Hindlimb muscle (tissue), 1 donor: ENCODE data around the gene CNGA1. TPM values are rescaled to one million over a fixed set of nuclear protein-coding genes. Genes with fewer than 3 reads are reported as not detected.
"Not testable (repeated sequence)": the region's sequence is repeated elsewhere in the genome, so short reads cannot be mapped to it uniquely, and the experiment has no call there.

ENCODE experiments used
- DNase-seq: peaks from one replicate; pipeline ENCODE4 v3.0.0-alpha.2; 2013
- polyA plus RNA-seq: library from polyadenylated mRNA; unstranded; fragments of 120-200 nt; gene quantifications from one replicate; pipeline ENCODE4 v1.2.1, GENCODE V29; 2013; ENCODE audit not compliant: insufficient read length

CNGA1 gene
- polyA plus RNA-seq, 1 donor, result 0.23 TPM

DNA sequence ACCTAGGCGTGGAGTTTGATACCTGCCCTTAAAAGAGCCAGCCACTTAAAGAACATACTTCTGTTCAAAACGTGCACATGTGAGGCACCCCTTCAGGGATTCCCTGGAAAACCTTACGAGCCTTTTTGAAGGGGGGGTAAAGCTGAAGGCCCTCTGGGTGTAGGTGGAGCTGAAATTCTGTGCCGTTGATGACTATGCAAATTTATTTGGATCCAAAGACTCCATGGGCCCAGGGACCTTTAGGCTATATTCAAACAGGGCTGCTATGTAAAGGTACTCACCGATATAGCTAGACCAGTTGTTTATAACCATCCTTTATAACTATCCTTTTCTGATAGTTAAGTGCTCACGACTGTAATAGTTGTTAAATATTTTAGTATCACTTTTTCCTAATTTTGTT is 61.8 kb downstream of the CNGA1 start:
- no peak for DNase-seq

GRCh38 chr4:47954245-47954644 is 62.2 kb downstream of the CNGA1 start:
- DNase-seq, result no peak

DNA sequence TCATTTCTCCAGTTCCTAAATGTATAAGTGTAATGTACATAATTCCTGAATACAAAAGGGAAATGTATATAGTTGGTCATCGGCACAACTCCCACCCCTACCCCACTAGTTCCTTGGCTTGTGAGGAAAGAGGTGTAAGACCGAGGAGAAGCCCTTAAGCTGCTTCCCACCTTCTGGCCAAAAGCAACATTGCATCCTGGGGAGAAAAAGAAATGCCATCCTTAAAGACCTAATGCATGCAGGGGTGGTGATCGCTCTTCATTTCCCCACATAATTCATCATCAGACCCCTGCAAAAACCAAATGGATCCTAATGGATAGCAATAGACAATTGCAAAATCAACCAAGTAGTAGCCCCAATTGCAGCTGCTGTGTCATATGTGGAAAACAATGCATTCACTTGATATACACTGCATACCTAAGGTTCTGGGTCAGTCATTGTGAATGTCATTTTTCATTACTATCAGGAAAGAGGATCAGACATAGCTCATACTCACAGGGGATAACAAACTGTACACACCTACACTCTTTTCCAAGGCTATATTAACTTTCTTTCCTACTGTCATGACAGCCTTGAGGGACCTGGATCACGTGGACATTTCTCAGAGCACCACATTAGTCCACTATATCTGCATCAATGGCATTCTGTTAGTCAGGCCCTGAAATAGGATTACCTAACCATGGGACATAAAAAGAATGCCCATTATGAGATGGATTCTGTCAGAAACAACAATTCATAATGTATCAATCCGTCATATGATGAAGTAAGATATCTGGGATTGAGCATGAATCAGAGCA is 70.4 kb downstream of the CNGA1 start:
- DNase-seq, result no peak

DNA sequence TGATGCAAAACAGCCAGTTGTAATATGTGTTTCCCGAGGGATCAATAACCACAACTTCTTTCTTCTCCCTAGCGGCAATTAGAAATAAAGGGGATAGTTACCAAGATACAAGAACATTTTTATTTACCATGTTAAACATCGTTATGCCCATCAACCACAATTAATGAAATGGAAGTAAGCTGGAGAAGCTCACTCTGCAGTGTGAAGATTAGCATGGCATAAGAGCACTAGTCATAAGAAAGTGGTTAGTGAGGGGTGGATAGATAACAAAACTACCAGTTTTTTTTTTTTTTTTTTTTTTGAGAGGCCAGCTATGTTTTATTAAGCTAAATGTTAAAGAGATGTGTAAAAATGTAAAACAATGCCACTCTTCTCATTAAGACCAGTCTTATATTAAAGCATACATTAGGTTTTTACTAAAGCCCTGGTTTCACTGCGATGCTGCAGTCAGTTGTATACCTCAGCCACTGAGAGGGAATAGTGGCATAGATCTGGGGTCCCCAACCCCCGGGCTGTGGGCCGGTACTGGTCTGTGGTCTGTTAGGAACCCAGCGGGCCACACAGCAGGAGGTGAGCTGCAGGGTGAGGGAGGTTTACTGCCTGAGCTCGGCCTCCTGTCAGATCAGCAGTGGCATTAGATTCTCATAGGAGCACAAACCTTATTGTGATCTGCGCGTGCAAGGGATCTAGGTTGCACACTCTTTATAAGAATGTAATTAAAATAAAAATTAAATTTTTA is 74.2 kb downstream of the CNGA1 start:
- DNase-seq, result no peak

DNA sequence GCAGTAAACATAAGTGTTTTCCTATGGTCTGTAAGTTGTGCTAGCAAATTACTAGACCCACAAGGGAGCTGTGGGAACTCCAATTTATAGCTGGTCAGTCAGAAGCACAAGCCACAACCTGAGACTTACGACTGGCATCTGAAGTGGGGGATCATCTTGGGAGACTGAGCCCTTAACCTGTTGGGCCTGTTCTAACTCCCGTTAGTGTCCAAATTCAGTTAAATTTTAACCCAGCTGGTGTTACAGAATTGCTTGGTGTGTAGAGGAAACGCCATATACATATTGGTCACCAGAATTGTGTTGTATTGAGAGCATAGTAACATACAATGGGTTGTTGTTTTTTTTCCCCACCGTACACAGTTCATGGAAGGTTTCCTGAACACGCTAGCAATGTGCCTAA is 77.0 kb downstream of the CNGA1 start:
- no peak for DNase-seq

DNA sequence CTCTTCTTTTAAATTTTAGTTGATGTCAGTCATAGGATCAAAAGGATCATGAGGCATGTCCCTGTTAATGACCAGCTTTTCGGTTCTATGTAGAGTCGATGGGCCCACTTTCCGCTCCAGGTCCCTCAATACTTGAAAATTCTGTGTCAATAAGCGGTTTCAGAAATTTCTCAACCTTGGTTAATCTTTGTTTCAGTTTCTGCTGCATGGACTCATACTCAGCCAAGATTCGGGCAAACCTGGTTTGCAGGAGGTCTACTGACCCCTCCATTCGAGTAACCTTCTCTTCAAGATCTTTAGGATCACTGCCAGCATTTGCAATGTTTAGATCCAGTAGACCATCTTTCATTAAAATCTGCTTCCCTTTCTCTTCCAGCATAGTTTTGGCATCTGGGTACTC is 80.1 kb downstream of the CNGA1 start:
- DNase-seq, result no peak

- peak; percentile 31 for DNase-seq
Measured at GRCh38 chr4:47933840-47934239, 82.6 kb downstream of the CNGA1 start.

DNA sequence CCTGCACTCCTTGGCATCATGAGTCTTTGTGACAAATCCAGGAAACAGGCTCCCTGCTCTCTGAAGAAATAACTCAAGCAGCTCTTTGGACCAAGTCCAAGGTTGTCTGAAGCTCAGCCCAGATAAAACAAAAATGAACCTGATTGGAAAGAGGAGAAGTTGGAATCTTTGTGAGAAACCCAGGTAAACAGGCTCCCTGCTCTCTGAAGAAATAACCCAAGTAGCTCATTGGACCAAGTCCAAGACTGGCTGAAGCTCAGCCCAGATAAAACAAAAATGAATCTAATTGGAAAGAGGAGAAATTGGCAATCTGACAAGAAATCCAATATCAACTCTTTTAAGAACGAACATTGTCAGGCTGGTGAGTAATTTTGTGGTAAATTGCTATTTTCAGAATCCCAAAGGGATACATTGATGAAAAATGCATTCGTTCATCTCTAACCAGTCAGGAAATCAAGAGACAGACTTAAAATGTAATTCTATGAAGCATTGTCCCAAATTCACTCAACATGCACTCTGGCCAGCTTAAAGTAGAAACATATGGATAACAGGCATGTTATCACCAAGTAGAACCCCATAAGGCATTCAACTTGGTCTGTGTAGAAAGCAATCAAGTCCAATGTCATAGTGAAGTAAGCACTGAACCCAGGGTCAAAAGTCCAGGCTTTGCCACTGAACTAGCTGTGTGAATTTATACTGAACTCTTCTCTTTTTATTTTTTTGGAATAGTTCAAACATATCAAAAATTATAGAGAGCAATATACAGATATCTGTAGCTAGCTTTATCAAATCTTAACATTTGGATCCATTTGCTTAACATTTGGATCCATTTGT is 85.3 kb downstream of the CNGA1 start:
- no peak for DNase-seq

DNA sequence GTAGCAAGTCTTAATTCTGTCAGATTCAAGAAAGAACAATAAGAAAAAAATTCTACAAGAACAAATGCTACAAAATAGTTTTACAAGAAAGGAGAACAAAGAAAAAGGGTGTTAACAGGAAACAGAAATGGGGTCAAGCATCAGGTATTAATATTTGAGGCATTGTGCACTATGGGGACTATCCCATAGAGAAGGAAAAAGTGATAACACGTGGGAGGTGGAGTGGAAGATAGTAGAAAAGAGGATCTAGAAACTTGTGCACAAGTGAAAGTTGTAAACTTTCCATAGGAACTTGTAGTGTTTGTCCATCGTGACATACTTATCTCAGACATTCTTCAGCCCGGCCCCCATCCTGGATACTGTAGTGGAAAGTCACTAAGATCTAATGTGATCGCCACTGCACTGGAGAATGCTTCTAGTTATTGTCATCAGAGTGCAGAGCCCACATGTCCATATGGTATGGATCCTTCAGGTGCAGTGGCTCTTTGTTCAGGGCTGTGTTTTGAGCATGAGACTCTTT is 86.7 kb downstream of the CNGA1 start:
- no peak for DNase-seq

GRCh38 chr4:47926667-47927258 is 89.7 kb downstream of the CNGA1 start:
- DNase-seq, result no peak

GRCh38 chr4:47923261-47923608 is 93.2 kb downstream of the CNGA1 start:
- not testable (repeated sequence) for DNase-seq

GRCh38 chr4:47922436-47923260 is 93.8 kb downstream of the CNGA1 start:
- not testable (repeated sequence) for DNase-seq

- not testable (repeated sequence) for DNase-seq
Measured at GRCh38 chr4:47917163-47917562, 99.3 kb downstream of the CNGA1 start.

- no peak for DNase-seq
Measured at GRCh38 chr4:47915378-47915777, 101.1 kb downstream of the CNGA1 start.

GRCh38 chr4:47914926-47915237 is 101.6 kb downstream of the CNGA1 start:
- no peak for DNase-seq

- peak; percentile 97 for DNase-seq
Measured at GRCh38 chr4:47914220-47914925, 102.1 kb downstream of the CNGA1 start, which contains the start of gene NFXL1. Gene NFXL1 (minus strand): TSS chr4:47914583. CDS start chr4:47914203, 380 bp downstream.

DNA sequence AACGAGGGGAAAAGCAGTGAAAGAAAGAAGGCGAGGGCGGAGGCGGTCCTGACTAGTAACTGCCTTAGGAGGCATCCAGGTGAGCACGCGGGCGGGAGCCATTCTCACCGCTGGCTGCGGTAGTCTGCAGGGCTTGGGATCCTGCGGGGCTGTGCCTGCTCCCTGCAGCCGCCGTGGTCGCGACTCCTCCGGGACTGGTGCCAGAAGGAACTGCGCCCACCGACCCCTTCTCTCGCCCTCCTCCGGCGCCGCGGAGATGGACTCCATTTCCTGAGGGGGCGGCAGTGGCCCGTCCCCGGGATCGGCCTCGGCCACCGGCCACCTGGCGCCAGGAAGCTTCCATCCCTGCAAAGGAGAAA is 102.6 kb downstream of the CNGA1 start:
- DNase-seq, result no peak

DNA sequence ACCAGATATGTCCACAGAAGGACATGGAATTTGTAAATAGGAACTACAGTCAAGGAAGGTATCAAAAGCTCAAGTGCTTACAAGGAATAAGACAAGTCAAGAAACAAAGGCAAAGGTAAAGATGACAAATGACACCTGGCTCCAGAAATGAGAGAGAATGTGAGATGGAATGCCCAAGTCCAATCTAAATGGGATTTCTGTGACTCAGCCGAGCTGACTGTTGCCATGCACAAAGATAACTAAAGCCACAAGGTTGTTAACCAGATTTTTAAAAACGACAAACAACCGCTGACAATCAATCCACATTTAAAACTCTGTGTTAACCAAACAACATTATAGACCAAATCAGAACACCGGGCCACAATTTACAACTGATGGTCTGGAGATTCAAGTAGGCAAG is 103.2 kb downstream of the CNGA1 start:
- DNase-seq, result no peak

- DNase-seq, result no peak
Measured at GRCh38 chr4:47907089-47907646, 109.3 kb downstream of the CNGA1 start.

GRCh38 chr4:47899639-47900038 is 116.8 kb downstream of the CNGA1 start:
- no peak for DNase-seq

DNA sequence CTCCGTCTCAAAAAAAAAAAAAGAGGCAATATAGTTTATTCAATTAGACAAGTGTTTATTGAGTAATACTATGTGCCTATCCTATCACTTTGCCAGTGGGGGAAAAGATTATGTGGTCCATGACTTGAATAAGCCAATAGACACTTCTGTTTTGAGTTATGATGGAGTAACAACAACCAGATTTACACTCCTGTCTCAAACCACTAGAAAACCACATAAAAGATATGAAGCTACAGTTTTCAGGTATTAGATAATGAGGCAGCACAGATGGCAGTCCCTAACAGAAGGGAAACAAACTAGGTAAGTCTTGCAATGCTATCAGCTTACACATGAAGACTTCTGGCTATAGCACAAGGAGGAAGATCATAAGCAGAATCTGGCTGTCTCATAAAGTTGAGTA is 124.6 kb downstream of the CNGA1 start:
- no peak for DNase-seq
